HG03060 (cell line): ENCODE results near the gene SH3YL1.

Experiments
- ATAC-seq: cut with Tn5 transposase; IDR thresholded peaks from one replicate; pipeline ENCODE4 v1.9.1; 2021; ENCODE audit warnings: low read depth, moderate number of reproducible peaks; ENCODE audit not compliant: unreplicated experiment

Gene SH3YL1

GRCh38 chr2:228115-228514 lies 35.7 kb downstream of the SH3YL1 start:
- ATAC-seq: no peak

- ATAC-seq: no peak
Measured at GRCh38 chr2:223971-224760, 39.7 kb downstream of the SH3YL1 start.

GRCh38 chr2:223451-223850 lies 40.4 kb downstream of the SH3YL1 start:
- ATAC-seq: no peak

- ATAC-seq: no peak
Measured at GRCh38 chr2:216068-216467, 47.8 kb downstream of the SH3YL1 start.

GRCh38 chr2:213932-214693 lies 49.7 kb downstream of the SH3YL1 start:
- no peak for ATAC-seq

- ATAC-seq: no peak
Measured at GRCh38 chr2:211486-212184, 52.2 kb downstream of the SH3YL1 start.

- ATAC-seq: no peak
Measured at GRCh38 chr2:210660-211059, 53.2 kb downstream of the SH3YL1 start.

- no peak for ATAC-seq
Measured at GRCh38 chr2:209470-209869, 54.4 kb downstream of the SH3YL1 start.

GRCh38 chr2:208335-208734 lies 55.5 kb downstream of the SH3YL1 start:
- ATAC-seq: no peak

GRCh38 chr2:203984-204383 lies 59.8 kb downstream of the SH3YL1 start:
- no peak for ATAC-seq

- no peak for ATAC-seq
Measured at GRCh38 chr2:203401-203800, 60.4 kb downstream of the SH3YL1 start.

GRCh38 chr2:202945-203344 lies 60.9 kb downstream of the SH3YL1 start:
- no peak for ATAC-seq

GRCh38 chr2:201648-202433 lies 62.0 kb downstream of the SH3YL1 start:
- no peak for ATAC-seq

- no peak for ATAC-seq
Measured at GRCh38 chr2:199041-199966, 64.5 kb downstream of the SH3YL1 start.

GRCh38 chr2:196406-196805 lies 67.4 kb downstream of the SH3YL1 start:
- ATAC-seq: no peak

GRCh38 chr2:195932-196331 lies 67.9 kb downstream of the SH3YL1 start:
- no peak for ATAC-seq

- ATAC-seq: peak; percentile 47
Measured at GRCh38 chr2:193141-193671, 70.6 kb downstream of the SH3YL1 start.

- no peak for ATAC-seq
Measured at GRCh38 chr2:191311-192190, 72.3 kb downstream of the SH3YL1 start.
